ENCODE data around the gene MFF.

GRCh38 chr2:227379095-227379494 is 54.0 kb downstream of the MFF start, which contains the start of gene TM4SF20:
- TF ChIP-seq POLR2A (IDR thresholded peaks at IDR 0.05), result no peak
- TF ChIP-seq CTCF (IDR thresholded peaks at IDR 0.05 in 4 of 5, conservative IDR thresholded peaks at IDR 0.05 in 1 of 5), result no peak

Data from gastrocnemius medialis (tissue), 4 donors.